K562 (cell line): ENCODE data around the gene RNF214. TPM values are rescaled to one million over a fixed set of nuclear protein-coding genes. Genes with fewer than 3 reads are reported as not detected.

Experiments
- E2F8 ChIP-seq: fragments of 450-650 bp; IDR thresholded peaks from 2 replicates; pipeline ENCODE4 v1.7.1; 2018; ENCODE audit warnings: mild to moderate bottlenecking, low read depth; ENCODE audit not compliant: partially characterized antibody
- MGA ChIP-seq: fragments of 450-650 bp; IDR thresholded peaks from 2 replicates; pipeline ENCODE4 v1.6.1; 2016; ENCODE audit warnings: mild to moderate bottlenecking, moderate library complexity
- ZFP36 ChIP-seq: fragments of 150-350 bp; IDR thresholded peaks from 2 replicates; pipeline ENCODE4 v1.6.1; 2018; ENCODE audit warnings: low read length, low read depth; ENCODE audit not compliant: partially characterized antibody
- polyA plus RNA-seq, 8 experiments: library from polyadenylated mRNA; depleted of rRNA in 4 of 8; stranded (reverse) in 5 of 8; unstranded in 3 of 8; fragments of >200 nt; fragmentation: Nextera tagmentation in 2 of 8; fragmentation: Illumina TruSeq in 1 of 8; extraction: Ambion mirVana in 2 of 8; extraction: Trizol in 1 of 8; gene quantifications; 2 replicates each; pipeline versions ENCODE4 v1.2.1 to v1.2.3, GENCODE V29; 2011 to 2014; ENCODE audit warnings: inconsistent platforms in 1 of 8, missing spikeins in 1 of 8
- total RNA-seq, 7 experiments: library from RNA; depleted of rRNA in 6 of 7; stranded (reverse); fragments of >200 nt in 6 of 7; fragmentation: Illumina TruSeq in 2 of 7; extraction: Trizol in 2 of 7; gene quantifications; 2 replicates each; pipeline versions ENCODE4 v1.2.1 to v1.2.3, GENCODE V29; 2011 to 2021; ENCODE audit warnings: low replicate concordance in 1 of 7

Gene RNF214
- total and polyA plus RNA-seq, 9 of the 15 experiments (the other 6 are each of a cell fraction or from before 2014, with no cell fraction given), result 6.6 to 24.8 (median 11.9) TPM

GRCh38 chr11:117231842-117232091, 704 bp upstream of the RNF214 start, which contains the start of gene PCSK7 (continued):
- TF ChIP-seq MGA, result no peak
- peak; percentile 56 for TF ChIP-seq E2F8
- no peak for TF ChIP-seq ZFP36
